HuH-7.5 (cell line): ENCODE results near the gene SRGAP3.

Experiments used
- DNase-seq: peaks from one replicate; pipeline ENCODE4 v3.0.0; 2011; ENCODE audit warnings: low spot score

SRGAP3 gene

DNA sequence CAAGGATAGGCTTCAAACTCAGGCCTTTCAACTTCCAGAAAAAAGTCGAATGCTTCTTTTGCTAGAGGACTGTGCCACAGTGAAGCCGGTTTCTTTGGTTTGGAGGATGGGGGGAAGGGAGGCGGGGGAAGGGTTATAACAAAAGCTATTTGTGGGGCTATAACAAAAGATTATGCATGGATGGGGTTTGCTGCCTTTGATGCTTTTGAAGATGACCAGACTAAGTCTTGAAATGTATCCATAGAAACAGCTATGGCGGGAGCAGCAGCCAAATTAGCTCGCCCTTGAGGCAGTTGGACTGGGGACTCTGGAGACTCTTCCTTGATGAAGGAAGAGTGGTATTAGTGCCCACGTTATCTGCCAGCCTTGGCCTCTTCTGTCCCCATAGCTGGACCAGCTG, 47.5 kb downstream of the SRGAP3 start:
- DNase-seq: no peak

DNA sequence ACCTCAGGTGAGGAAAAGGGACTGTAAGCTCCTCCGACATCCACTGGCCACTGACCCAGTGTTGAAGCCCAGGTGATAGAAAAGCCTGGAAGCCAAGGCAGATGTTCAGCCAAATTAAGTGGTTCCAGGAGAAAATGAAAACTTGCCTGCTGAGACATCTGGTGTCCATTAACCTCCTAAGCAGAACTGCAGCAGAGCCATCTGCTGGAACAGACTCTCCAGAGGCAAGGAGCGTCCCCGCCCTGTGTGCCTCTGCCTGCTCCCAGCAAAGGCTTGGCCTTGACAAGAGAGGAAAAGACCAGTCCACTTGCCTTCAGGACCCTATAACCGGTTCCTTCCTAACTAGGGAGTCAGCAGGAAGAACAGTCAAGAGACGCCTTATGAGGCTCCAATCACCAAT, 48.2 kb downstream of the SRGAP3 start:
- no peak for DNase-seq

DNA sequence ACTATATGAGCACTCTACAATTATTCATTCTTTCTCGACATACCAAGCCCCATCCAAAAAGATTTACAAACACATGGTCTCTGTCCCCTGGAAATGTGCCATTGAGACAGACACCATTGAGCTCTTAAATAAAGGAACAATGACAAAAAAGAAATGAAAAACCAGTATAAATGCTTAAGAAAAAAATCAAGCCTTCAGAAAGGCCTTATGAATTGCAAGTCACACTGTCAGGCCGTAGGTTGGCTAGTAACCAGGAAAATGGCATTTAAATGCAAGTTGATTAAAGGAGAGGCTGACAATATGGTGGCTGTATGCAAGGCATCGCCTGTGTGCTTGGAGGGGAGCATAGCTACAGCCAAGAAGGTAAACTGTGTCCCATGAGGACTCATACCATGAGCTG, 49.7 kb downstream of the SRGAP3 start:
- DNase-seq: no peak

DNA sequence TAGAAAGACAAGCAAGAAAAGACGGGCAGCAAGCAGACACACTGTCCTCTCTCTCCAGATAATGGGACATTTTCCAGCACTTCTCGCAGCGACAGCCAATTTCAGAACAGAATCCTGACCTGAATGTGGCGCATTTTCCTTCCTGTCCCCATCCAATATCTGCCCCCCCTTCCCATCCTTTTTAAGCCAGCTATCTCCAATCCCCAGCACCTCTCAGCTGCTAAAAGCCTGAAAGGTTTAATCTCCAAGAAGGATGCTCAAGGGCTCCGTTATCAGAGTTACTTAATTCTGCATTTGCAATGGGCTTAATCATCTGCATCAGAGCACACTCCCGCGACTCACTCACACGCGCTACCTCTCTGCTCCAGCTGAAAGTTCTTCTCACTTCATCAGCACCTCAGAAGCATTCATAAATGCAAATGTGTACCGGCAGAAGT, 50.5 kb downstream of the SRGAP3 start:
- DNase-seq: no peak

DNA sequence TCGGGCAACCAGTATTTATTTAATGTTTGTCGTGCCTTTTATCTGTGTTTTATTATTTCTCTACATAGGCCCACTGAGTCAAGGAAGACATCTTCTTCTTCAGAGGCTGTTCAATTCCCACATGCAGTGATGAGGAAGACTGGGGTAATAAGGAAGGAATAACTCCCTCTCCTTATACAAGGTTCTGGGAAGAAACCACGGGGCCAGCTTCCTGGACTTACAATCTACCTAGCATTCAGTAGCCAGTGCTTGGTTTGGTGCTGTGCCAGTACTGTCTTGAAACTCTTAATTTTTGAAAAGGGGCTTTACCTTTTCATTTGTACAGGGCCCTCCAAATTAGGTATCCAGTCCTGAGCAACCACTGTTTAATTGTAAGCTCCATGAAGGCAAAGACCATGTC, 51.2 kb downstream of the SRGAP3 start:
- DNase-seq: no peak

DNA sequence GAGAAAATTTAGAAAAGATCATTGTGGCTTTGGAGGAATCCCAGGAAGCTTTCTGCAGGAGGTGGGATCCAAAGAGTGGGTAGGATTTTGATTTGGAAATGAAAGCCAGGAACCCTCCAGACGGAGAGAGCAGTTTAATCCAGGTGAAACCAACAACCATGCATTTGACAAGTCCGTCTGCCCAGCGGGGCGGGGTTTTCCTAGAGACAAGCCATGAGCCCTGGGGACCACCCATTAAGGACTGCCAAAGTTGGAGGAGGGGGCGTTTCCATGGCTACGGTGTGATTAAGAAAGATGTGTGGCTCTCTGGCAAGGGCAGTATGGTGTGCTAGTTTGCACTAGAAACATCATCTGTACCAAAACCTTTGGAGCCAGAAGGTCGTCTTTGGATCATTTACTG, 53.4 kb downstream of the SRGAP3 start:
- DNase-seq: no peak

GRCh38 chr3:9195390-9195789, 54.1 kb downstream of the SRGAP3 start:
- DNase-seq: no peak

- DNase-seq: no peak
Observed at GRCh38 chr3:9194509-9195184, 54.8 kb downstream of the SRGAP3 start.

DNA sequence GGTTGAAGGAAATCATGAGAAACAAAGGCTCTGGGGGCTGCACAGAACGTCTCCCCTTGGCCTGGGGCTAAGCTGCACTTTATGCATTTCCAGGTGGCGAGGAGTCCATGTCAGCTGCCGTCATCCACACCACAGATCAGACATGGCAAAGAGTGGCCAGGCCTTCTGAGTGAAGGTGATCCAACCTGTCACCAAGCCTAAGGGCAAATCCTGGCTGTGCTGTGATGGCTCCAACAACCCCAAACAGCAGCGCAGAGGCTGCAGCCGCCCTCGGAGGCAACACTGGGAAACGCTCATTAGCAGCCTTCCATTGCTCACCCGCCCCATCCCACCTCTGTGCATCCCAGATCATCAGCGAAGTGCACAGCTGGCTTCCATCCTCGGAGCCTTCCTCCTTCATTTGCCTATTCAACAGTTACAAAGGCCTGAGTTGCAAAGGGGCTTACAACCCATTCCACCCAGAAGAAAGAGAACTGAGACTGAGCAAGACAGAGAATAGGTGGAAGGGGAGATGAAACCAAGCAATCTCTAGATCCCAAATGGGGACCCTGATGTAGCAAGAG, 55.7 kb downstream of the SRGAP3 start:
- no peak for DNase-seq

- no peak for DNase-seq
Observed at GRCh38 chr3:9193211-9193610, 56.2 kb downstream of the SRGAP3 start.

DNA sequence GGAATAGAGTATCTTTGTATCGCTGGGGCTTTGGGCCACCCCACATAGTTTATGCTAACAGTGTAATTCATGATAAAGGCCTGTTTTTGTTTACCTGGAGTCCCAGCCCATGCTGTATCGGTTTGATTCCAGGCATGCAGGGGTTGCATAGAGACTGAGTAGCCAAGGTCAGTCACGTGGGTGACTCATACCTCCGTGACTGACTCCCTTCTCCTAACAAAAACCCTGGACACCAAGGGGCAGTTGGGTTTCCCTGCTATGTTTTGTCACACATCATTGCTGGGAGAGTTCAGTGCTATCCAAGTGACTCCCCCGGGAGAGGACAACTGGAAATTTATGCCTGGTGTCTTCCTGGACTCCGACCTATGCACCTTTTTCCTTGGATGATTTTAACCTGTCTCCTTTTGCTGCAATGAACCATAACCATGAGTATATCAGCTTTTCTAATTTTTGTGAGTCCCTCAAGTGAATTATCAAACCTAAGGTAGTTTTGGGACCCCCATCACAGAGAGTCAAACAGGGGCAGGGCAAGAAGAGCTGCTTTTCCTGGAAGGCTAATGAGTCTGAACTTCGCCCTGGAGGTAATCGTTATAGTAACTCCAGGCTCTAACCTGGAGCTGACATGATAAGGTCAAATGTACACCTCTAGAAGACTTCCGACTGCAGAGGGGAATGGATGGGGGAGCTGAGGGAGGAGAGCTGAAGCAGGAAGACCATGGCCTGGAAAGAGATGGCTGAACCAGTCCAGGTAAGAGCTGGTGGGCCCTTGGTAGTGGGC, 57.0 kb downstream of the SRGAP3 start:
- DNase-seq: peak; percentile 47

DNA sequence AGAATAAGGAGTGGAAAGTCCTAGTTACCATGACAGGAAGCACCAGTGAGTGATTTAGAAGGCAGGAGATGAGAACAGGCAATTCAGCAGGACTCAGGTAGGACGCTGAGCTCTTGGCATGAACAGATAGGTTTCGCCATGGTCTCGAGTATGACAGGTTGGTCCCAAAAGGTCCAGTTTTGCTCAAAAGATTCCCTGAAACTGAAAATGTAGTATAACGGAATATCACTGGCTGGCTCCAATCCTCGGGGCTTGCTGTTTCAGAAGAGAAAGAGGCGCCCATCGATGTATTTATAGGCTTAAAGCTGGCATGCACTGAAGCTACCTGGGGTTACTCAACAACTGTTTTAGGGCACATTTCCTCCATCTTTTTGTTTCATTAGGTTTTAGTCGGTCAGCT, 59.2 kb downstream of the SRGAP3 start:
- no peak for DNase-seq

DNA sequence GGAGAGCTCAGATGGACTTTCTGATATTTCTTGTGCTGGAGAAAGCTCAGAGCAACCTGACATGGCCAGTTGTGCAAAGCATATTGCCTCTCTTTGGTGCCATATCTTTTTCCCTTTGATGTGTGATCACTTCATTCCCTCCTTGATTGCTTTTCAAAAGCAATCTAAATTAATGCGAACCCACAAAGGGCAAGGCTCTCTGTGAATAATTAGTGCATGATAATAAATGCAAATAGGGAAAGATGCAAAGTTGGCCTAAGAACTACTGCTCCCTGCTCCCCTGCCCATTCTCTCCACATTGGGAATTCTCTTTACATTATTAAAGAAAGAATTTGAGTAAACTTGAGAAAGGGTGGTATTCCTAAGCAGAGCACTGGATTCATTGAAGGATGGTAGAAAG, 60.9 kb downstream of the SRGAP3 start:
- DNase-seq: no peak

- DNase-seq: no peak
Observed at GRCh38 chr3:9185701-9186100, 63.7 kb downstream of the SRGAP3 start.

- DNase-seq: peak; percentile 32
Observed at GRCh38 chr3:9185046-9185445, 64.4 kb downstream of the SRGAP3 start.

DNA sequence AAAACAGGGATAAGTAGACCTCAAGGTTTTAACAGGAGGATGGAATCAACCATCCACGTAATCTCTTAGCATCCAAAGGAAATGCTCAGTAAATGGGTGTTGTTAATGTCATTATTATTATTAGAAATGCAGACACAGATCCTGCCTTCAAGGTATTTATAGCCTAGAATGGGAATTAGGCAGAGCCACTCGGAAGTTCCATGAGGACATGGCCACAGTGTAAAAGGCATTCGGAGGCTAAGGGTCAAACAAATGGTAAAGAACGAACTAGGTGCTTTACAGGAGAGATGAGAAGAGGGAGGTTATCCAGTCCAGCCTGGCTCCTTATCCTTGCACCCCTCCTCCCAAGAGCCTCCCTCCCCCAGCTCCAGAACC, 65.0 kb downstream of the SRGAP3 start:
- DNase-seq: no peak

- no peak for DNase-seq
Observed at GRCh38 chr3:9183811-9184460, 65.5 kb downstream of the SRGAP3 start.

GRCh38 chr3:9183011-9183410, 66.4 kb downstream of the SRGAP3 start:
- DNase-seq: no peak

DNA sequence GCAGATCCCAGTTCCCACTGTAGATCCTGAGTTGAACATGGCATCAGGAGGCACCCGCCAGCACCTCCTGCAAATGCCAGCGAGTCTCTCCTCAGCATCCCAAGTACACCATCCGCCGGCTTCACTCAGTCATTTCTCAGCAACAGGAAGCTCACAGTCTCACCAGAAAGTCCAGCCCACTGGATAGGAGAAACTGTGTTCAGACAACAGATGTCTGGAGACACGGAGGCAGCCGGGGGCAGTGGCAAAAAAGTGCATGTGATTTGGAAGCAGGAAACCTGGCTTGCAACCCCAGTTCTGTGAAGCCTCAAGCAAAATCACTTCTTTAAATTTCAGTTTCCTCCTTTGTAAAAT, 68.7 kb downstream of the SRGAP3 start:
- DNase-seq: no peak

- no peak for DNase-seq
Observed at GRCh38 chr3:9179826-9180763, 69.4 kb downstream of the SRGAP3 start.

GRCh38 chr3:9178697-9179096, 70.7 kb downstream of the SRGAP3 start:
- DNase-seq: no peak

DNA sequence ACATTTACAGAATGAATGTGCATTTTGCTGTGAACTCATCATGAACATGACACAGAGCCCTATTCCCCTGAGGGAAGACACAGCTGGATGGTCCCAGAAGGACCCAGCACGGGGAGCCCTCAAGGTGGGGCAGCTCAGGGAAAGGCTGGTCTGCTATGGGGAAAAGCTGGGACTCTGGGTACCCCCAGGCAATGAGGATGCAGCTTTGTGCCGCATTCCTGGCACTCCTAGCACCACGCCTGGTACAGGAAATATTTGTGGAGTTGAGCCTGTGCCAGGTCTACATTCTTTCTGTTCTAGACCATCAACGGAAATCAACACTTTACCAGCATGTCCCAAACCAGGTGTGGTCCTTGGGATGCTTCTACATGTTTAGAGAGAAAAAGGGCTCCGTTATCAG, 74.0 kb downstream of the SRGAP3 start:
- DNase-seq: no peak
